KMS-11 (cell line): Measurements from ENCODE around the gene ORAI3.
A peak's percentile ranks its signal among the peaks of the same experiment; 100 is the strongest.

ENCODE experiments used
- H2AFZ ChIP-seq: fragments of 200-600 bp; sonication (generic); 2 replicates; pipeline ENCODE4 v1.6.1; 2016; ENCODE audit warnings: antibody characterized with exemption, mixed run types, low read depth
- H3K27ac ChIP-seq: fragments of 200-600 bp; sonication (generic); 2 replicates; pipeline ENCODE4 v1.6.1; 2016; ENCODE audit warnings: mild to moderate bottlenecking, mixed run types
- H3K27me3 ChIP-seq: fragments of 200-600 bp; sonication (generic); 2 replicates; pipeline ENCODE4 v1.6.1; 2017; ENCODE audit warnings: mild to moderate bottlenecking, low read depth, mixed run types, moderate library complexity; ENCODE audit not compliant: insufficient read depth
- H3K36me3 ChIP-seq: fragments of 200-600 bp; sonication (generic); 2 replicates; pipeline ENCODE4 v1.6.1; 2017; ENCODE audit warnings: mild to moderate bottlenecking, mixed run types; ENCODE audit not compliant: insufficient read depth
- H3K4me1 ChIP-seq: fragments of 200-600 bp; sonication (generic); 2 replicates; pipeline ENCODE4 v1.6.1; 2016; ENCODE audit warnings: mild to moderate bottlenecking, low read depth, mixed run types; ENCODE audit not compliant: poor library complexity, severe bottlenecking
- H3K4me2 ChIP-seq: fragments of 200-600 bp; sonication (generic); 2 replicates; pipeline ENCODE4 v1.7.0; 2016; ENCODE audit warnings: mild to moderate bottlenecking, mixed run types
- H3K4me3 ChIP-seq: fragments of 200-600 bp; sonication (generic); IDR thresholded peaks from 2 replicates; pipeline ENCODE4 v1.6.1; 2017; ENCODE audit warnings: low read depth, low read length, mixed read lengths; ENCODE audit not compliant: insufficient read depth
- H3K79me2 ChIP-seq: fragments of 200-600 bp; sonication (generic); 2 replicates; pipeline ENCODE4 v1.6.1; 2016; ENCODE audit warnings: low read depth, mixed run types; ENCODE audit not compliant: insufficient read depth
- H3K9ac ChIP-seq: fragments of 200-600 bp; sonication (generic); 2 replicates; pipeline ENCODE4 v1.6.1; 2016; ENCODE audit warnings: mild to moderate bottlenecking, mixed run types
- H4K20me1 ChIP-seq: fragments of 200-600 bp; sonication (generic); 2 replicates; pipeline ENCODE4 v1.6.1; 2016; ENCODE audit warnings: mild to moderate bottlenecking, mixed run types; ENCODE audit not compliant: insufficient read depth
- TF ChIP-seq, protein P1 (sequence below): fragments of 200-600 bp; sonication (generic); conservative IDR thresholded peaks from 2 replicates; pipeline ENCODE4 v1.6.1; 2017; ENCODE audit warnings: low read depth, mild to moderate bottlenecking, antibody characterized with exemption, low read length, moderate library complexity, mixed read lengths

ORAI3 gene

DNA sequence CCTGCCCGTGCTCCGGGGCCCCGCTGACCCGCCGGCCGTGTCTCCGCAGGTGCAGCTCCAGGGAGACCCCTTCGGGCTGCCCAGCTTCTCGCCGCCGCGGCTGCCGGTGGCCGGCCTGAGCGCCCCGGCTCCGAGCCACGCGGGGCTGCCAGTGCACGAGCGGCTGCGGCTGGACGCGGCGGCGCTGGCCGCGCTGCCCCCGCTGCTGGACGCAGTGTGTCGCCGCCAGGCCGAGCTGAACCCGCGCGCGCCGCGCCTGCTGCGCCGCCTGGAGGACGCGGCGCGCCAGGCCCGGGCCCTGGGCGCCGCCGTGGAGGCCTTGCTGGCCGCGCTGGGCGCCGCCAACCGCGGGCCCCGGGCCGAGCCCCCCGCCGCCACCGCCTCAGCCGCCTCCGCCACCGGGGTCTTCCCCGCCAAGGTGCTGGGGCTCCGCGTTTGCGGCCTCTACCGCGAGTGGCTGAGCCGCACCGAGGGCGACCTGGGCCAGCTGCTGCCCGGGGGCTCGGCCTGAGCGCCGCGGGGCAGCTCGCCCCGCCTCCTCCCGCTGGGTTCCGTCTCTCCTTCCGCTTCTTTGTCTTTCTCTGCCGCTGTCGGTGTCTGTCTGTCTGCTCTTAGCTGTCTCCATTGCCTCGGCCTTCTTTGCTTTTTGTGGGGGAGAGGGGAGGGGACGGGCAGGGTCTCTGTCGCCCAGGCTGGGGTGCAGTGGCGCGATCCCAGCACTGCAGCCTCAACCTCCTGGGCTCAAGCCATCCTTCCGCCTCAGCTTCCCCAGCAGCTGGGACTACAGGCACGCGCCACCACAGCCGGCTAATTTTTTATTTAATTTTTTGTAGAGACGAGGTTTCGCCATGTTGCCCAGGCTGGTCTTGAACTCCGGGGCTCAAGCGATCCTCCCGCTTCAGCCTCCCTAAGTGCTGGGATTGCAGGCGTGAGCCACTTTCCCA is 46.6 kb upstream of the ORAI3 start:
- H3K4me1 ChIP-seq: peaks cover 21% of the 10 kb centered on the region
- no peaks in the 10 kb centered on the region for H3K79me2 ChIP-seq
- peak overlapping the region; percentile 98 for H2AFZ ChIP-seq
- H3K9ac ChIP-seq: peak overlapping the region; percentile 55; the same call in 1 of the 2 replicates
- no peaks in the 10 kb centered on the region for H3K36me3 ChIP-seq
- H3K27ac ChIP-seq: no peak overlapping the region
- TF ChIP-seq, protein P1, sequence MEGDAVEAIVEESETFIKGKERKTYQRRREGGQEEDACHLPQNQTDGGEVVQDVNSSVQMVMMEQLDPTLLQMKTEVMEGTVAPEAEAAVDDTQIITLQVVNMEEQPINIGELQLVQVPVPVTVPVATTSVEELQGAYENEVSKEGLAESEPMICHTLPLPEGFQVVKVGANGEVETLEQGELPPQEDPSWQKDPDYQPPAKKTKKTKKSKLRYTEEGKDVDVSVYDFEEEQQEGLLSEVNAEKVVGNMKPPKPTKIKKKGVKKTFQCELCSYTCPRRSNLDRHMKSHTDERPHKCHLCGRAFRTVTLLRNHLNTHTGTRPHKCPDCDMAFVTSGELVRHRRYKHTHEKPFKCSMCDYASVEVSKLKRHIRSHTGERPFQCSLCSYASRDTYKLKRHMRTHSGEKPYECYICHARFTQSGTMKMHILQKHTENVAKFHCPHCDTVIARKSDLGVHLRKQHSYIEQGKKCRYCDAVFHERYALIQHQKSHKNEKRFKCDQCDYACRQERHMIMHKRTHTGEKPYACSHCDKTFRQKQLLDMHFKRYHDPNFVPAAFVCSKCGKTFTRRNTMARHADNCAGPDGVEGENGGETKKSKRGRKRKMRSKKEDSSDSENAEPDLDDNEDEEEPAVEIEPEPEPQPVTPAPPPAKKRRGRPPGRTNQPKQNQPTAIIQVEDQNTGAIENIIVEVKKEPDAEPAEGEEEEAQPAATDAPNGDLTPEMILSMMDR: no peak
- no peaks in the 10 kb centered on the region for H3K27me3 ChIP-seq
- no peak overlapping the region for H3K4me3 ChIP-seq
- no peaks in the 10 kb centered on the region for H4K20me1 ChIP-seq
- peak overlapping the region; percentile 76 for H3K4me2 ChIP-seq

DNA sequence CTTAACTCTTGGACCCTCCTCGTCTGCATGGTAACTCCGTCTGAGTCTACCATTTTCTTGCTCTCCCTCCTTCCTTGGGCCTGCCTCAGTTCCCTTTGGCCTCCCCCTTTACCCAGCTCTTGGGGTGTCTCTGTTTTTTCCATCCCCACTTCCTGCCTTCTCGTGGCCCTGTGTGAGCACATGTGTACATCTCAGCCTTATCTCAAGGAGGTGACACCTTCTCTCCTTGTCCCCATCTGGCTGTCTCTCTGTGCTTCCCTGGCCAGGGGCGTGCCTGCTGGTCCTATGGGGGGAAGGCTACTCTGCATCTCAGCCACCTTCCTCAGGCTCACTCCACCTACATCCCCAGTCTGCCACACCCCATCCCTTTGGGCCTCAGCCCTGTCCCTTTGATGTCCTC is 45.9 kb upstream of the ORAI3 start:
- H3K4me3 ChIP-seq: no peak overlapping the region
- no peak overlapping the region for H3K27ac ChIP-seq
- H2AFZ ChIP-seq: peak overlapping the region; percentile 96; the same call in 1 of the 2 replicates

DNA sequence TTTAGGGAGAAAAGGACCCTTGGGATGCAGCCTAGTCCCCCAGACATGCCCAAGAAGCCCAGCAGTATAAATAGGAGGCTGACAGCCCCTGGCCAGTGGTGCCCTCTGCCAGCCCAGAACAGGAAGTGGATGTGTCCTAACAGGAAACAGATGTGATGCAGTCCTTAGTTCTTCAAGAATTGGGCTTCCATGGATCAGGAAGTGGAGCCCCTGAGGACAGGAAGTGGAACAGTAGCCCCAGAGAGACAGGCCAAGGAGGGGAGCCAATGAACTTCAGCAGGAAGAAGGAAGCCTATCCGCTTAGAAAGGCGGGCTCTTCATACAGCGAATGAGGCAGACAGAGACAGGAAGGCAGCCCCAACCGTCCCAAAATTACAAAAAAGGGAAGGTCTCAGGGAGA is 45.3 kb upstream of the ORAI3 start:
- Histone ChIP-seq H3K36me3 (no peaks in the 10 kb centered on the region), H3K4me2 (no peak overlapping the region), H3K9ac (no peak overlapping the region), H4K20me1 (no peaks in the 10 kb centered on the region), H3K4me3 (no peak overlapping the region), H2AFZ (peak overlapping the region; percentile 63), H3K4me1 (peaks cover 18% of the 10 kb centered on the region), H3K79me2 (no peaks in the 10 kb centered on the region), H3K27ac (no peak overlapping the region), H3K27me3 (no peaks in the 10 kb centered on the region)
- TF ChIP-seq, protein P1: no peak

More for the DNA sequence above, 45.9 kb upstream of the ORAI3 start:
- Histone ChIP-seq H3K4me1 (peaks cover 18% of the 10 kb centered on the region), H3K9ac (no peak overlapping the region), H3K4me2 (no peak overlapping the region), H3K79me2 (no peaks in the 10 kb centered on the region), H3K27me3 (no peaks in the 10 kb centered on the region), H4K20me1 (no peaks in the 10 kb centered on the region), H3K36me3 (no peaks in the 10 kb centered on the region)
- TF ChIP-seq, protein P1: no peak

DNA sequence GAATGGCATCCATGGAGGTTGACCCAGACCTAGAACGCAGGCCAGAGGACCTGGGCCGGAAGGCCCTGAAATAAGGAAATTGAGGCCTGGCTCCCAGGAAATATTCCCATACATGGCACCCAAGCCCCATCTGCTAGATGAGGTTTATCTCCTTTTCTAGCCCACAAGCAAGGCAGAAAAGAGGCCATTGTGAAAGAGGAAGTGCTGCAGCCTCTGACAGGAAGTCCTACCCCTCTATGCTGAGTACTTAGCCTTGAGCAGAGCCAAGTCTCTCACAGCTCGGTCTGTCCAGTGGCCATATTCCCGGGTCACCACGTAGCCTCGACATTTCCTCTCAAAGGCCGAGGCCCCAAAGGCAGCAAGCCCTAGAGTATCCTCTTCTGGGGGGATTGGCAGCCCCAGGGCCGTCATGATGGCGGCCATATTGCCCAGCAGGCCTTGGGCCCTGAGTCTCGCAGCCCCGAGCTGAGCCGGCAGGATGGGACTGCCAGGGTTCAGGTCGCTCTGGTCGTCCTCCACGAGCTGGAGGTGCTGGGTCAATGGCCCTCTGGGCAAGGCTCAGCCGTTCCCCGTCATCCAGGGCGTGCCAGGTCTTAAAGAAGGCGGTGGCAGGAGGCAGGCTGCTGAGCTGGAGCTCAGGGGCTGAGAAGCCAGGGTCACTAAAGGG is 44.6 kb upstream of the ORAI3 start:
- H3K4me2 ChIP-seq: no peak overlapping the region
- H3K4me3 ChIP-seq: no peak overlapping the region
- no peak overlapping the region for H3K9ac ChIP-seq
- TF ChIP-seq, protein P1: no peak
- H3K4me1 ChIP-seq: peaks cover 18% of the 10 kb centered on the region
- no peak overlapping the region for H3K27ac ChIP-seq
- H3K79me2 ChIP-seq: no peaks in the 10 kb centered on the region
- H4K20me1 ChIP-seq: no peaks in the 10 kb centered on the region
- H3K36me3 ChIP-seq: no peaks in the 10 kb centered on the region
- H3K27me3 ChIP-seq: no peaks in the 10 kb centered on the region
- peak overlapping the region; percentile 63 for H2AFZ ChIP-seq
